HCT116 (cell line): Measurements from ENCODE around the gene ATRIP.

ENCODE experiments used
- CBX3 ChIP-seq: IDR thresholded peaks from 2 replicates; pipeline ENCODE4 v1.6.1; 2012; ENCODE audit warnings: low read depth
- CEBPB ChIP-seq: IDR thresholded peaks from 2 replicates; pipeline ENCODE4 v1.6.1; 2012; ENCODE audit warnings: low read depth
- EZH2 ChIP-seq: fragments of 200-600 bp; sonication (generic); IDR thresholded peaks from 2 replicates; pipeline ENCODE4 v1.6.1; 2017; ENCODE audit warnings: antibody characterized with exemption, mixed run types
- FOSL1 ChIP-seq: IDR thresholded peaks from 2 replicates; pipeline ENCODE4 v1.6.1; 2012; ENCODE audit warnings: low read depth
- YY1 ChIP-seq: IDR thresholded peaks from 2 replicates; pipeline ENCODE4 v1.6.1; 2011; ENCODE audit warnings: low read length, low read depth, moderate library complexity, mild to moderate bottlenecking; ENCODE audit not compliant: insufficient replicate concordance; ENCODE audit errors: extremely low read depth
- TF ChIP-seq, protein P1 (sequence below): IDR thresholded peaks from 2 replicates; pipeline ENCODE4 v1.6.1; 2012
- TF ChIP-seq, protein P2 (sequence below), 3 experiments: fragments of 200-600 bp in 1 of 3; sonication (generic) in 1 of 3; IDR thresholded peaks in 2 of 3; conservative IDR thresholded peaks in 1 of 3; 2 replicates each; pipeline ENCODE4 v1.5.1; 2012 to 2017; ENCODE audit warnings: low read depth in 2 of 3, low read length in 2 of 3, antibody characterized with exemption in 1 of 3, borderline replicate concordance in 1 of 3, control low read depth in 1 of 3, mild to moderate bottlenecking in 1 of 3, mixed read lengths in 1 of 3, mixed run types in 1 of 3, moderate library complexity in 1 of 3; ENCODE audit not compliant: insufficient read depth in 1 of 3

DNA sequence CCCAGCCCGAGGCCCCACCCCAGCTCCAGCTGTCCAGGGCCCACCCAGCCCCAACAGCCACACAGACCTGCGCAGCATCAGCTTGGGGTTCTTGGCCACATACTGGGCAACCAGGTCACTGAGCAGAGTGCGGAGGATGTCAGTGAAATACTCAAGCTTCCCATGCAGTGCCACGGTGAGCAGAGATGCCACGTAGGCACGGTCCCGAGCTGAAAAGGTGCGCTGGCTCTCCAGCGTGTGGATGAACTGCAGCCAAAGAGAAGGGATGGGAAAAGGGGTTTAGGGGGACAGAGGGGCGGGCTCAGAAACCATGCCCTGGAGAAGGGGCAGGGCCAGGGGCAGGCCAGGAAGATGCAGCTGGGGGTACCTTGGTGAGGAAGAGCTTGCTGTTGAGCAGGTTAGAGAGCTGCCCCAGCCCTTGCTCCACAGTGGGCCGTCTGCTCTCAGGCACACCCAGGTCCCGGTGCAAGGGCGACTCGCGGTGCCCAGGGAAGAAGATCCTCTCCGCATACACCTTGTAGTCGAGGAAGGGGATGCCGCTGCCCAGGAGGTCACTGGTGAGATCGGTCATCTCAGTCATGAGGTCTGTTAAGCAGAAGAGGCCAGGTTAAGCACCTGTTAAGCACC lies 34.0 kb upstream of the ATRIP start:
- TF ChIP-seq, protein P1, sequence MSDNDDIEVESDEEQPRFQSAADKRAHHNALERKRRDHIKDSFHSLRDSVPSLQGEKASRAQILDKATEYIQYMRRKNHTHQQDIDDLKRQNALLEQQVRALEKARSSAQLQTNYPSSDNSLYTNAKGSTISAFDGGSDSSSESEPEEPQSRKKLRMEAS = no peak
- TF ChIP-seq CEBPB = no peak
- no peak for TF ChIP-seq YY1
- TF ChIP-seq, protein P2, sequence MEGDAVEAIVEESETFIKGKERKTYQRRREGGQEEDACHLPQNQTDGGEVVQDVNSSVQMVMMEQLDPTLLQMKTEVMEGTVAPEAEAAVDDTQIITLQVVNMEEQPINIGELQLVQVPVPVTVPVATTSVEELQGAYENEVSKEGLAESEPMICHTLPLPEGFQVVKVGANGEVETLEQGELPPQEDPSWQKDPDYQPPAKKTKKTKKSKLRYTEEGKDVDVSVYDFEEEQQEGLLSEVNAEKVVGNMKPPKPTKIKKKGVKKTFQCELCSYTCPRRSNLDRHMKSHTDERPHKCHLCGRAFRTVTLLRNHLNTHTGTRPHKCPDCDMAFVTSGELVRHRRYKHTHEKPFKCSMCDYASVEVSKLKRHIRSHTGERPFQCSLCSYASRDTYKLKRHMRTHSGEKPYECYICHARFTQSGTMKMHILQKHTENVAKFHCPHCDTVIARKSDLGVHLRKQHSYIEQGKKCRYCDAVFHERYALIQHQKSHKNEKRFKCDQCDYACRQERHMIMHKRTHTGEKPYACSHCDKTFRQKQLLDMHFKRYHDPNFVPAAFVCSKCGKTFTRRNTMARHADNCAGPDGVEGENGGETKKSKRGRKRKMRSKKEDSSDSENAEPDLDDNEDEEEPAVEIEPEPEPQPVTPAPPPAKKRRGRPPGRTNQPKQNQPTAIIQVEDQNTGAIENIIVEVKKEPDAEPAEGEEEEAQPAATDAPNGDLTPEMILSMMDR (IDR thresholded peaks at IDR 0.05 in 2 of 3, conservative IDR thresholded peaks at IDR 0.05 in 1 of 3; ENCODE audit: borderline replicate concordance in 1 of 3, insufficient read depth in 1 of 3, low read depth in 2 of 3, low read length in 2 of 3) = no peak
- TF ChIP-seq EZH2 = no peak
- TF ChIP-seq FOSL1 = no peak
- TF ChIP-seq CBX3 = no peak
